ENCODE data around the gene CTNNA3. TPM values are rescaled to one million over a fixed set of nuclear protein-coding genes. Genes with fewer than 3 reads are reported as not detected.

The CTNNA3 gene
- total RNA-seq, 1 donor from 2014 or later: 0.92 TPM

- TF ChIP-seq CTCF (IDR thresholded peaks at IDR 0.05): no peak
- Mint-ChIP-seq H3K27ac (ENCODE audit: unreplicated experiment) (no peak overlapping the region), H3K4me3 (ENCODE audit: unreplicated experiment) (no peak overlapping the region), H3K36me3 (ENCODE audit: low read depth) (no peaks in the 10 kb centered on the region), H3K27me3 (ENCODE audit: low read depth) (no peaks in the 10 kb centered on the region), H3K9me3 (ENCODE audit: low read depth) (no peaks in the 10 kb centered on the region), H3K4me1 (ENCODE audit: low read depth) (peaks cover 8% of the 10 kb centered on the region)
- DNase-seq (ENCODE audit: low spot score): no peak
These were observed 915.2 kb downstream of the CTNNA3 start for GRCh38 chr10:66780796-66781195.

- Mint-ChIP-seq H3K27ac (ENCODE audit: unreplicated experiment) (no peak overlapping the region), H3K4me3 (ENCODE audit: unreplicated experiment) (no peak overlapping the region), H3K9me3 (ENCODE audit: low read depth) (no peaks in the 10 kb centered on the region), H3K4me1 (ENCODE audit: low read depth) (peaks cover 7% of the 10 kb centered on the region), H3K36me3 (ENCODE audit: low read depth) (no peaks in the 10 kb centered on the region), H3K27me3 (ENCODE audit: low read depth) (no peaks in the 10 kb centered on the region)
- no peak for DNase-seq (ENCODE audit: low spot score)
- TF ChIP-seq CTCF (IDR thresholded peaks at IDR 0.05): no peak
These were observed 917.6 kb downstream of the CTNNA3 start for GRCh38 chr10:66778351-66778750.

GRCh38 chr10:66777665-66778064 lies 918.3 kb downstream of the CTNNA3 start:
- no peaks in the 10 kb centered on the region for H3K36me3 Mint-ChIP-seq (ENCODE audit: low read depth)
- no peaks in the 10 kb centered on the region for H3K9me3 Mint-ChIP-seq (ENCODE audit: low read depth)
- no peak for TF ChIP-seq CTCF (IDR thresholded peaks at IDR 0.05)
- no peak for DNase-seq (ENCODE audit: low spot score)
- H3K27me3 Mint-ChIP-seq (ENCODE audit: low read depth): no peaks in the 10 kb centered on the region
- H3K4me3 Mint-ChIP-seq (ENCODE audit: unreplicated experiment): no peak overlapping the region
- H3K4me1 Mint-ChIP-seq (ENCODE audit: low read depth): peaks cover 3% of the 10 kb centered on the region
- no peak overlapping the region for H3K27ac Mint-ChIP-seq (ENCODE audit: unreplicated experiment)

- TF ChIP-seq CTCF (IDR thresholded peaks at IDR 0.05): no peak
- H3K4me3 Mint-ChIP-seq (ENCODE audit: unreplicated experiment): no peak overlapping the region
- no peak for DNase-seq (ENCODE audit: low spot score)
- no peaks in the 10 kb centered on the region for H3K36me3 Mint-ChIP-seq (ENCODE audit: low read depth)
- no peaks in the 10 kb centered on the region for H3K9me3 Mint-ChIP-seq (ENCODE audit: low read depth)
- no peak overlapping the region for H3K27ac Mint-ChIP-seq (ENCODE audit: unreplicated experiment)
- peaks cover 11% of the 10 kb centered on the region for H3K4me1 Mint-ChIP-seq (ENCODE audit: low read depth)
- H3K27me3 Mint-ChIP-seq (ENCODE audit: low read depth): no peaks in the 10 kb centered on the region
These were observed 922.5 kb downstream of the CTNNA3 start for GRCh38 chr10:66773472-66773817.

- H3K36me3 Mint-ChIP-seq (ENCODE audit: low read depth): no peaks in the 10 kb centered on the region
- peaks cover 11% of the 10 kb centered on the region for H3K4me1 Mint-ChIP-seq (ENCODE audit: low read depth)
- H3K27ac Mint-ChIP-seq (ENCODE audit: unreplicated experiment): no peak overlapping the region
- DNase-seq (ENCODE audit: low spot score): no peak
- TF ChIP-seq CTCF (IDR thresholded peaks at IDR 0.05): no peak
- H3K27me3 Mint-ChIP-seq (ENCODE audit: low read depth): no peaks in the 10 kb centered on the region
- H3K9me3 Mint-ChIP-seq (ENCODE audit: low read depth): no peaks in the 10 kb centered on the region
- H3K4me3 Mint-ChIP-seq (ENCODE audit: unreplicated experiment): no peak overlapping the region
These were observed 923.2 kb downstream of the CTNNA3 start for GRCh38 chr10:66772548-66773471.
